Coronary artery (tissue), 2 donors: ENCODE results near the gene CLMP.

Experiments used
- DNase-seq: peaks from one replicate; pipeline ENCODE4 v3.0.0-alpha.2; 2017; ENCODE audit warnings: low spot score
- H3K27ac ChIP-seq, 2 donors: fragments of 200-600 bp; sonication (generic); one replicate each; pipeline ENCODE4 v1.5.1; 2016 to 2019
- H3K4me3 ChIP-seq: fragments of 200-600 bp; sonication (generic); 2 replicates; pipeline ENCODE4 v1.5.1; 2016; ENCODE audit warnings: mild to moderate bottlenecking, moderate library complexity
- TF ChIP-seq, protein P1 (sequence below): fragments of 200-600 bp; sonication (generic); IDR thresholded peaks from one replicate; pipeline ENCODE4 v1.5.1; 2019; ENCODE audit warnings: antibody characterized with exemption

Gene CLMP

DNA sequence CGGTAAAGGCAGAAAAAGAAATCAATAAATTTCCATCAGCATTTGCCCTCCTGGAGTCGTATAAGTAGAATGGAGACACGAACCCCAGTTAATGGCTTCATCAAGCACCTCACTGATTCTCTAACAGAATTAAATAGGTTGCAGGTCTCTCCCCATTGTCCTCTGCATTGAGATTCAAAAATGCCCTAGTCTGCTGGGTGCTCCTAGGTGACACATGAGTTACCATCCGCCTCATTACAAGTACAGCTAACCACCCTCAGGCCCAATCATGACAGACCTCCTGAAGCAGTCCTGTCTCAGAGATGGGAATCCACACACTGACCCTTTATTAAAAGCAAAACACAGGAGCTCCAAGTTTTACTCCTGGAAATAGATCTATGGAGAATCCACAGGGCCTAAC lies 164.5 kb downstream of the CLMP start:
- no peak overlapping the region for H3K27ac ChIP-seq
- H3K4me3 ChIP-seq, result no peak overlapping the region
- TF ChIP-seq, protein P1, sequence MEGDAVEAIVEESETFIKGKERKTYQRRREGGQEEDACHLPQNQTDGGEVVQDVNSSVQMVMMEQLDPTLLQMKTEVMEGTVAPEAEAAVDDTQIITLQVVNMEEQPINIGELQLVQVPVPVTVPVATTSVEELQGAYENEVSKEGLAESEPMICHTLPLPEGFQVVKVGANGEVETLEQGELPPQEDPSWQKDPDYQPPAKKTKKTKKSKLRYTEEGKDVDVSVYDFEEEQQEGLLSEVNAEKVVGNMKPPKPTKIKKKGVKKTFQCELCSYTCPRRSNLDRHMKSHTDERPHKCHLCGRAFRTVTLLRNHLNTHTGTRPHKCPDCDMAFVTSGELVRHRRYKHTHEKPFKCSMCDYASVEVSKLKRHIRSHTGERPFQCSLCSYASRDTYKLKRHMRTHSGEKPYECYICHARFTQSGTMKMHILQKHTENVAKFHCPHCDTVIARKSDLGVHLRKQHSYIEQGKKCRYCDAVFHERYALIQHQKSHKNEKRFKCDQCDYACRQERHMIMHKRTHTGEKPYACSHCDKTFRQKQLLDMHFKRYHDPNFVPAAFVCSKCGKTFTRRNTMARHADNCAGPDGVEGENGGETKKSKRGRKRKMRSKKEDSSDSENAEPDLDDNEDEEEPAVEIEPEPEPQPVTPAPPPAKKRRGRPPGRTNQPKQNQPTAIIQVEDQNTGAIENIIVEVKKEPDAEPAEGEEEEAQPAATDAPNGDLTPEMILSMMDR, result no peak
- no peak for DNase-seq

DNA sequence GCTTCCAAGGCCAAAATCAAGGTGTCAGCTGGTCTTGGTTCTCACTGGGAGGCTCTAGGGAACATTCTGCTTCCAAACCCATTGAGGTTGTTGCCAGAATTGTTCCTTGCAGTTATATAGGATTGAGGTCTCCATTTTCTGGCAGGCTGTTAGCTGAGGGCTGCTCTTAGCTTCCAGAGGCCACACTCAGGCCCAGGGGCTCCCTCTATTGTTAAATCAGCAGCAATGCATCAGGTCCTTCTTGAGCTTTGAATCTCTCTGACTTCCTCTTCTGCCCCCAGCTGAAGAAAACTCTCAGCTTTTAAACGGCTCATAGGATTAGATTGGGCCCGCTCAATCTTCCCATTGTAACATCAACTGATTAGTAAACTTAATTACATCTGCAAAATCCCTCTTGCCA lies 174.1 kb downstream of the CLMP start:
- no peak overlapping the region for H3K4me3 ChIP-seq
- H3K27ac ChIP-seq, result no peak overlapping the region
- TF ChIP-seq, protein P1, result no peak
- no peak for DNase-seq
